T47D (cell line): ENCODE data around the gene IL17RD.

ENCODE experiments used
- DNase-seq, 2 experiments: peaks; one replicate each; pipeline versions ENCODE4 v3.0.0 to v3.0.0-alpha.2; 2011 to 2012; ENCODE audit warnings: low read depth in 1 of 2, low spot score in 1 of 2
- JUND ChIP-seq: IDR thresholded peaks from 2 replicates; pipeline ENCODE4 v1.6.1; 2012; ENCODE audit warnings: low read depth
- in situ Hi-C: cut with HindIII; loops from 2 replicates; pipeline ENCODE4 v1.10.0; 2016; ENCODE audit warnings: low sequenced_read_pairs, low pct_unique_long_range_greater_than_20kb

Gene IL17RD

DNA sequence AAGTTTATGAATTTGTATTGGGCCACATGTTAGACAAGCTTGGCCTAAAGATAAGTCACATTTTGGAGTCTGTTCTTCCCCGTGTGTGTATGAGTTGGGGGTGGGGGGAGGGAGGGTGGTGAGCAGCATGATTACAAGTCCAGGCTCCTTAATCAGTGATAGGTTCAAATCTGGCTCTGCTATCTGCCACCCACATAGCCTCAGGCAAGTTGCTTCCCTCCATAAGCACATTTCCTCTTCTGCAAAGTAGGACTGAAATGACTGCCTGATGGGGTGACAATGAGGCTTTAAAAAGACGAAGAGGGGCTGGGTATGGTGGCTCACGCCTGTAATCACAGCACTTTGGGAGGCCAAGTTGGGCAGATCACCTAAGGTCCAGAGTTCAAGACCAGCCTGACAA lies 105.7 kb downstream of the IL17RD start:
- in situ Hi-C loops = no loop called here
- TF ChIP-seq JUND = no peak
- no peak for DNase-seq

DNA sequence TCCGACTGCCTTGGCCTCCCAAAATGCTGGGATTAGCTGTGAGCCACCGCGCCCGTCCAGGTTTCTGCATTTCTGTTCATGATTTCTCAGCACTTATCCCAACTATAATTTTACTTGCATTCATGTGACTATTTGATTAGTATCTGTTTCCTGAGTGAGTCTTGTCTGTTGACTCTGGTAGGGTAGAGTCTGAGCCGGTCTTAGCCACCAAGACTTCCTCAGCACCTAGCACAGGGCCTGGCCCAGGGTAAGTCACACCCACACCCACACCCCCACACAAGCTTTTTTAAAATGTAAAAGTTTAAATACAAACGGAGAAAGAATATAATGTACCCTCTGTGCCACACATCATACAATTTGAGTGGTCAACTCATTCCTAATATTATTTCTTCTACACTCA lies 107.8 kb downstream of the IL17RD start:
- in situ Hi-C loops = no loop called here
- TF ChIP-seq JUND = no peak
- DNase-seq = no peak

DNA sequence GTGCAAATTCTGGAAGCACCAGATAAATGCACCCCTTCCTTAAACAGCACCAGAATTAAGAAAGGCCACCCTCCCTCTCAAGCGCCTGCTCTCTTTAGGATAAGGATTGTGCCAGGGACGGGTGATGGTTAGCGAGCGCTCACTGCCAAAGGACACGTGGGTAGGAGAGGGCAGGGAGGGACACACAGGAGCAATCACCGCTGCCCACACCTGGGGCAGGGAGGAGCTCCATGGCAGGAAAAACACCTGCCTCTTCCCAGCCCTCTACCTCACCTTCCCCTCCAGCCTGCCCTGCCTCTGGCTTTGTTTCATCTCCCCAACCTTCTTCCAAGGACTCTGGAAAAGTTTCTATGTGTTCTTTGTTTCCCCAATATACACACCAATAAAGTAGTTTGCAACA lies 112.0 kb downstream of the IL17RD start:
- no peak for DNase-seq
- TF ChIP-seq JUND = no peak
- in situ Hi-C loops = no loop called here

- in situ Hi-C loops = no loop called here
- DNase-seq = no peak
- TF ChIP-seq JUND = no peak
Measured at GRCh38 chr3:57052662-57053061, 112.5 kb downstream of the IL17RD start.

GRCh38 chr3:57048728-57049127 lies 116.4 kb downstream of the IL17RD start:
- TF ChIP-seq JUND = no peak
- in situ Hi-C loops = no loop called here
- DNase-seq = no peak

GRCh38 chr3:57048052-57048671 lies 117.0 kb downstream of the IL17RD start:
- in situ Hi-C loops = no loop called here
- TF ChIP-seq JUND = no peak
- DNase-seq = no peak

DNA sequence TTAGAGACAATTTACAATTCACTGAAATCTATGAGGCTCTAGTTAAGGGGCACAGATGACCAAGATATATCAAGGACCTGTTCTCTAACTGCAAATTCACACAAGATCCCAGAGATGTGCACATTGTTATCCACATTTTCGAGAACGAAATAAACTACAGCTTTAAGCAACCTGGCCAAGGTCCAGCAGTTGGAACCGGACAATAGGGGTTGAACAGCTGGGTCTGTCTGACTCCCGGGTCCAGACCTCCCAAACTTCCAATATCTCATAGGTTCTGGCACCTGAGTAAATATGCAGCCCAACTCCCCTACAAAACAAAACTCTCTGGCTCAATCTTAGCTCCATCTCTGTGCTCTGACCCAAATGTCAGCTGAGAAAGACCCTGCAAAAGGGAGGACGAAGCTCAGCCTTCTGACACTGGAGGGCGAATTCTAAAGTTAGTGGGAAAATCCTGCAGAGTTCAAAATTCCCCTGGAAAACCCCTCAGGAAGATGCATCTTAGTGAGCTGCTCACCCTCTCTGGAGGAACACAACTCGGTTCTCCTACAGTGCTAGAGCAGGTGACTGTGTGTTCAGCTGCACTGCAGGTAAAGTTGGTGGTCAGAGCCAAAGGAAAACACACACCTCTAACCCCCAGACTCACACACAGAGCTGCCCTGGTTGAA lies 118.9 kb downstream of the IL17RD start:
- in situ Hi-C loops = no loop called here
- no peak for DNase-seq
- no peak for TF ChIP-seq JUND

- DNase-seq = no peak
- in situ Hi-C loops = no loop called here
- no peak for TF ChIP-seq JUND
Measured at GRCh38 chr3:57043518-57043917, 121.6 kb downstream of the IL17RD start.

- in situ Hi-C loops = no loop called here
- no peak for TF ChIP-seq JUND
- DNase-seq = no peak
Measured at GRCh38 chr3:57041674-57042073, 123.5 kb downstream of the IL17RD start.
